ENCODE results near the gene ADGRG2.

GRCh38 chrX:18946611-18947010 is 175.7 kb downstream of the ADGRG2 start:
- TF ChIP-seq POLR2AphosphoS5 (IDR thresholded peaks at IDR 0.05; ENCODE audit: low read depth, low read length) (no peak), TAF1 (IDR thresholded peaks at IDR 0.05; ENCODE audit: borderline replicate concordance, low read depth, low read length) (no peak), POLR2A (IDR thresholded peaks at IDR 0.05; ENCODE audit: low read depth, low read length) (no peak)
